Right hindlimb (tissue), 1 donor: Measurements from ENCODE around the gene OR6C65.

Experiments
- DNase-seq: peaks from one replicate; pipeline ENCODE4 v3.0.0-alpha.2; 2018

The OR6C65 gene

GRCh38 chr12:55448825-55449224, 48.5 kb downstream of the OR6C65 start:
- DNase-seq, result no peak
